C4-2B (cell line): ENCODE data around the gene MSL3B.

Source experiments
- CTCF ChIP-seq: fragments of 450-650 bp; conservative IDR thresholded peaks from 2 replicates; pipeline ENCODE4 v1.5.1; 2017; ENCODE audit warnings: mild to moderate bottlenecking
- ZFX ChIP-seq: fragments of 450-650 bp; IDR thresholded peaks from 2 replicates; pipeline ENCODE4 v1.6.1; 2017

GRCh38 chr2:233847248-233847898, 20.8 kb downstream of the MSL3B start:
- TF ChIP-seq CTCF (no peak), ZFX (no peak)
